GM12891 (cell line): ENCODE results near the gene LPIN1.

Experiments
- PAX5 ChIP-seq: IDR thresholded peaks from 2 replicates; pipeline ENCODE4 v1.6.1; 2011; ENCODE audit warnings: low read length, moderate library complexity, mild to moderate bottlenecking; ENCODE audit not compliant: insufficient read depth, severe bottlenecking
- POLR2A ChIP-seq: IDR thresholded peaks from 2 replicates; pipeline ENCODE4 v1.6.1; 2011; ENCODE audit warnings: low read depth, low read length, control low read depth
- POLR2AphosphoS5 ChIP-seq: IDR thresholded peaks from 2 replicates; pipeline ENCODE4 v1.6.1; 2011; ENCODE audit warnings: low read depth, low read length, control low read depth

DNA sequence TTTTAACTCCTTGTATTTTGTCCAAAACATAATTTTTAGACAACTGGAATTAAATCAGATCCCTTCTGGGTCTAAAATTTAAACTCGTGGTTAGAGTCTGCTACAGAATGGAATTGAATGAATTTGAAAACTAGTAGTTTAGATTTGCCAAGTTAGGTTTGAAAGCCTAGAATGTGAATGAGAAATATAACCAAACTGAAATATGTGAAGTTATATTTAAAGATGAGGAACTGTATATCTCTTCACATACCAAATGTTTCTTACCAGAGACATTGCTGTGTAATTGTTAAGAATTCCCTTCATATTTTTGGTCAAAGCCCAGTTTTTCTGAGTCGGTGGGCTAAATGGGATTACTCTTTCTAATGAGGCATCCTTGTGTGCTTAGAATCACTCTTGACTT is 74.2 kb downstream of the LPIN1 start:
- no peak for TF ChIP-seq POLR2A
- TF ChIP-seq POLR2AphosphoS5: no peak
- no peak for TF ChIP-seq PAX5
